HG03575 (cell line): ENCODE data around the gene RAD51B.

ENCODE experiments used
- ATAC-seq: cut with Tn5 transposase; IDR thresholded peaks from one replicate; pipeline ENCODE4 v1.9.1; 2021; ENCODE audit not compliant: unreplicated experiment, insufficient number of reproducible peaks, low FRiP score; ENCODE audit errors: extremely low read depth

The RAD51B gene

DNA sequence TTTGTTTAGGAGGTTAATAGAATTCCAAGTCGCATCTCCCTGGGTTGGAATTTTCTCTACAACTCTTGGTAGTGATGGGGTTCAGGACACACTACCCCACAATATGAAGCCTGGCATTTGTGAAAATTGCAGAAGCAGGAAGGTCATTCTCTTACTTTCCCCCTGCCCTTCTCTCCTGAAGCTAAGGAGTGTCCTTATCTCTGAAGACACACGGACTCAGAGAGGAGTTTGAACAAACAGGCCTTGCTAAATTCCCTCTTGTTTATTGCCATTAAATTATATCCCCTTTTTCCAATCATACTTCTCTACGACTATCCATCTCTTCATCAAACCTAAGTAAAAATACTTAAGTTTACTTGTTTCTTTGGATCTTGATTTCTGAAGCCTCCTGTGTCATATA, 443.0 kb downstream of the RAD51B start:
- ATAC-seq = no peak

DNA sequence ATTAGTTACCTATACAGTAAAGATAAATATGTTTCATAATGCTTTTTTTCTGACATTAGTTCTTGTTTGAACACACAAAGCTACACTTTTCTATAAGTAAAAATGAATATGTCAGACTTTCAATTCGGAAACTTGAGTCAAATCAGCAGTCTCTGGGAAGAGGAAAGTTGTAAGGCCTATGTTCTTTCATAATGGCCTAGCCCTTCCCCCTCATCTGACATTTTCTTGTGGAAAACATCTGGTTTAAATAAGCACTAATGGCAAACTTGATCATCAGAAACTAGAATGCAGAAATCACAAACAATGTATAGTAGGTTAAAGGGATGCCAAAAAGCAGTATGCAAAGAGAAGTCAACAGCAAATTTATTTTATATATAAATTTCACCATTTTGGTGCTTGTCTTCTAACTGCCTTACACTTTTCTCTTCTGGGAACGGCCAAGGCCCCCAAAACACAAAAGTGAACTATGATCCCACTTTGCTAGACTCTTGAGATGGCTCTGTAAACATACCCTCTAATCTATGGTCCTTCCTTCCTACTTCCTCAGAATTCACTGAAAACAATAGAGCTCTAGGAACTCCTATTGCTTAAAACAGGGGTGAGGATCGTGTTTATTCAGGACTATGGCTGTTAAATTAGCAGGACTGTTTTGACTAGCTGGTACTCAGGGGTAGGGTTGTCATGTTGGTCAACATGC, 444.1 kb downstream of the RAD51B start:
- no peak for ATAC-seq

DNA sequence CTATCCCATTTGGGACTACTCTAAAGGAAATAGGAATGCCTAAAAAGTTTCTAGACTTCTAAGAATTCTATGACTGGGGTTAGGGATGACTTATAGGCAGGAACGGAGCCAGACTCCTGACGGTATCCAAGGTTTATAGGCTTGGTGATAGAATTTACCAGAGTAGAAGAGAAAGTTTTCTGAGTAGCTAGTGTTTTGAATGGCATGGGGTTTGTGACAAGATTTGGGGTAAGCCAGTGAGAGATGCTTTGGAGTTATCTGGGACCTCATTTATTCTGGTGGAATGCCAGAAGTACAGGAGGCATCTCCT, 444.6 kb downstream of the RAD51B start:
- ATAC-seq = no peak

DNA sequence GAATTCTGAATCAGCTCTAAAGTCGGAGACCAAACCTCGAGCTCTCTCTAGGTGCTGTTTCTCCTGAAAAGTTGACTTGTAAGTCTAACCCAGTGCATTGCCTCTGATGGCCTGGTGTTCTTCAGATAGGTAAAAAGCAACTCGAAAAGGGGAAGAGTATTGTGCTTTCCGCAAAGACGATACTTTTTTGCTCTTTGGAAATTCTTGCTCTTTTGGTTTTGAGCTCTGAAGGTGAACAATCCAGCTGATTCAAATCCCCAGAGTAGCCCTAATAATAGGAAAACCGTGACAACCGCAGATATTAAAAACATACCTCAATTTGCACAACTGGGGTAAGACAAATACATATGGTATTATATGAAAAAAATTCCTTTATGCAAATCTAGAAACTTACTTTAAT, 447.4 kb downstream of the RAD51B start:
- no peak for ATAC-seq

DNA sequence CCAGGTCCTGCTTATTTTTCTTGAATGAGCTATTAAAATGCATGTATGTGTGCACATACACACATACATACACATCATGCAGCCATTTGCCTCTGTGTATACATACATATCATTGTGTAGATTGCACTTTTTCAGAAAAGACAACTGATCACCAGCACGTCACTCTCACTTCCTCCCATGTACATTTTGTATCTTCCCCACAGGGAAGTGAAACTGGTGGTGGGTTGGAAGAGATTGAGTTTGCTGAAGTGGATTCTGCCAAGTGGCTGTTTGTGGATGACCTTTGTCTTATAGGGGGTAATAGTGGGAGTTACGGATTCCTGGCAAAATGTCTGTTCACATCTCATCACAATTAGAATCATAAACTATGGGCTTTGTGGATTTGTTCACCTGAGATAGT, 448.6 kb downstream of the RAD51B start:
- ATAC-seq = no peak

DNA sequence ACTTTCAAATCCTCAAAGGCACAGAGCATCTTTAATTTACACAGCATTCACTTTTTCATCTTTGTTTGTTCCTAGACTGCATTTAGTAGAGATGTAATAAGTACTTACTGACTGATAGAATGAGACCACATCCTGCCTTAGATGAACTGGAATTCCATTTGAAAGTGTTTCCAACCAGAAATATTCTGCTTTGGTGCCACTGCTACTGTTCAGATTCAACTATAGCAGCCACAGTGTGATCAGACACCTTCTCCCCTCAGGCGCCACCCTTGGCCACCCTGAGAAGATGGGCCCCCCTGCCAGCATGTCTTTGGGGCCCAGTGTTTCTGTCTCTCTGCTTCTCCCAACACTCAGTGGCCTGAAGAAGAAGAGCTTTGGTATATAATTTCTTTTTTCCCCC, 449.1 kb downstream of the RAD51B start:
- no peak for ATAC-seq

DNA sequence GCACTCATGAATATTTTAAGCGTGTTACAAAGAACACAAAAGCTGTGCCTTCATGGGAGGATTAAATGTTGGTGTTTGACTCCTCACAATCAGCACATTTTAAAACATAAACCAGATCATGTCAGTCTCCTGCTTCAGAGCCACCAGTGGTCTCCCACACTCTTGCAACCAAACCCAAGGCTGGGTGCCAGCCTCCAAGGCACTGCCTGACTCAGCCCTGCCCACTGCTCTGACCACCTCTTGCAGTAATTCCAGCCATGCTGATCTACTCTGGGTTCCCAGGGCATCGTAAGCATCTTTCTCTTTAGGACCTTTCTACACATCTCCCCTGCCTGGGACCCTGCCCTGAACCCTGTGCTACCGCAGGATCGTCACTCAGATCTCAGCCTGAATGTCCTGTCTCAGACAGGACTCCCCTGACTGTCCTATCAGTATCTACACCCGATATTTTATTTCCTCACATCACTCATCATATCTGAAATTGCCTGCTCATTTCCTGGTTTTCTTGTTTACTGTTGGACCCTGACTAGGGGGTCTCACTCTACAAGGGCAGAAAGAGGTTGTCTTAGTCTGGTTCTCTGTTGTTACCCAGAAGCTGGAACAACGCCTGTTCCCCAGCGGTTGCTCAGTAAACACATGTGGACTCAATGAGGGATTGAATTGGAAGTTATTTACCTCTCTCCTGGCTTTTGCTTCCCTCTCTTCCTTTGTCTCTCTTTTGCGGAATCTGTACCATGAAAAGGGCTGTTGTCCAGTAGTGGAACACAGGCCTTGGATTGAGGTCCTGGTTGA, 449.8 kb downstream of the RAD51B start:
- ATAC-seq = no peak

DNA sequence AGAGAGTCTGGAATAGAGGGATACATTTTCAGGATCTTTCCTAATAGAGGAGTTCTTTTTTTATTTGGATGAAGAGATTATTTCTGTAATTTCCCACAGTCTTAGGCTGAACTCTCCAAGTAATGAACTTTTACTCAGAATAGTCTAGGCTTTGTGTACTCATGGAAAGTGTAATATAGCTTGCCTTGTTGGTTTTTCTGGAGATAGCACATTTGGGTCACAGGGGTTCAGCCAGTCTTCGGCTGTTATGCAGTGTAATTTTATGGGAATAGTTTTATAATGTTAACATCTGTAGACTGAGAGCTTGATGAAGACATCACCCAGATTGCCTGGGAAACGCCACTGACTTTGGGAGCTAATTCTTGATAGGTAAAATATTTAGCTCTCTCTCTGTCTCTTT, 450.8 kb downstream of the RAD51B start:
- no peak for ATAC-seq

DNA sequence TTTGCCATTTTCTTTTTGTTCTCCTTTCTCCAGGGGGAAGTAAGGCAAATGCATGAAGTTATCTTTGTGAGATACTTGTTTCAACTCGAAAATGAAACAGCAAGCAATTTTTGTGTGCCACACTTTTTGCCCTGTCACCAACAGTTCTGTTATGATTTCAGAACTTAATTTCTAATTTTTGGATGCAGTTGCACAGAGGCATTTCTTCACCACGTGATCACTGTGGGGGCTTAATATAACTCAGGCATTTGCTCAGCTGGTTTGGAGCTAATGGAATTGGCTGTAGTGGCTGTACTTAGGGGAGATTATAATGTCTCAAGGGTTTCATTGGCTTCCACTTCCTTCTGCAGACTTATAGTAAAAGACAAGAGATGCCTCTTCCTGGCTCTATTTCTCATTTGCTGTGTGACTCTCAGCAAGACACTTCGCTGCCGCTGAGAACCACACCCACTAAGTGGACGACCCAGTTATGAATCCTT, 452.4 kb downstream of the RAD51B start:
- no peak for ATAC-seq

DNA sequence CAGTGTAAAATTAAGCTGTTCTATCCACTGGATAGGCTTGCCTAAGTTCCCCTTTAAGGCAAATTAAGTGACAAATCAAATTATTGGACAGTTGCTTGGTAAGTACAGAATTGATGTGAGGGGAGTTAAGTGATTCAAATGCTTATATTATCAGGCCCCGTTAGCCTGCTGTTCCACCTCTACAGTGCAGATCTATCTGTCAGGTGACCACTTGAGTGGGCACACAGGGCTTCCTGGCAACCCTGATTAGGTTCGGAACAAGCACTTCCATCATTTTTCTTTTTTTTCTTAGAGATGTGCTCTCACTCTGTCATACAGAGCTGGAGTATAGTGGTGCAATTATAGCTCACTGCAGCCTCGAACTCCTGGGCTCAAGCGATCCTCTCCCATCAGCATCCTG, 453.8 kb downstream of the RAD51B start:
- ATAC-seq = no peak

DNA sequence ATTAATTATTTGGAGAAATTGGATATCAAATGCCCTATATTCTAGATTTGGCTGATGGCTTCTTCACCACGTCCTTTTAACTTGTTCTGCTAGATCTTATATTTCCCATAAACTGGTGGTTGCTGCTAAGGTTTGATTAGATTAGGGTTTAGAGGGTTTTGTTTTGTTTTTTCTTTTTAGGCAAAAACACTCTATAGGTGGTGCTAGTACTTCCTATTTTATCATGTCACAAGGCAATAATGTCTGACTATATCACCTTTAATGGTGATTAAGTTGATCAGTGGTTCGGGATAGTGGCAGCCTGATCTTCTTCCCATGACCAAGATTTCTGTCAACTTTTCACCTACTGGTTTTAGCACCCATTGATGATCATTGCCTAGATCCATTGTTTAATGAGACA, 455.1 kb downstream of the RAD51B start:
- no peak for ATAC-seq

DNA sequence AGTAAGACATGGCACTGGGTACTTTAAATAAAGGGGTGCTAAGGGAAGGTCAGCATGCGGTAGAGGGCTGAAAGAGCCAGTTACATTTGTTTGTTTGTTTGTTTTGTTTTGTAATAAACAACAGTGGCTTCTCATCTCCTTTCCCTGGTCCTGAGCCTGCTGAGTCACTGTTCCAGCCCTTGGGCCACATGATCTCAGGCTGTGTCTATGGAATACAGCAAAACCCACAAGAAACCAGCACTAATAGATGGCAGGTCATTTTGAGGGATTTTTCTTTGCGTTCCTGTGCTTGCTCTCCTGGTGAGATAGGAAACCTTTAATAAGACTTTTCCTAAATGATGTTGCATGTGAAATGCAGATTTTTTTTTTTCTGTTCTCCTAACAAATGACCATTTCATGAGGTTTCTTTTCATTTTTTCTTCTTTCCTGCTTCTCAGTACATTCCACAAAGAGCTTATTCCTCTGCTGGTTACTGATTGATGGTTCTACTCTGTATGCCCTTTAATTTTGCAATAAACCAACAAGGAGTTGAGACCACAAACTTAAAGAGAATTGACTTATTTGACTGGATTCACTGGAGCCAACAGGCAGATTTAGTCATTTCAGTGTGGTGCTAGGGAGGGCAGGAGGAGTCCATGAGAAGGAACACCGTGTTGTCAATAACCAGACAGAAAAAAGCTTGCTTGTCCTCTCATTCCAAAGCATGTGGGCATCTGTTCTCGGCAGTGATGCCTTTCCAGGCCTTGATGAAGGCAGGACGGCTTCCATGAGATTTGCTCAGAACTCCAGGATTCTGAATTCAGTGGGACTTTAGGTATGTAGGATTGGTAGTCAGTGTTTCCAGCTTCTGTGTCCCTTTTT, 459.2 kb downstream of the RAD51B start:
- no peak for ATAC-seq

DNA sequence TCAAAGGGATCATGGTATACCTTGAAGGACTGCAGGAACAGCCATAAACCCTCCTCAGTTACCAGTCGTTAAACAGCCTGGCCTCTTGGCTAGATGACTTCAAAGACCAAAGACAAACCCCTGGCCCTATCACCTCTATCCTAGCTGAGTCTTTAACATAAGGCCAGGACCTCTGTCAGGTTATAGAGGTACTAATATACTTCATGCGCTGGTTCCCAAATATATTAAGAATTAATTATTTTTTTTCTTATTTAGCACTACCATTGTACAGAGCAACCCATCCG, 459.8 kb downstream of the RAD51B start:
- no peak for ATAC-seq

DNA sequence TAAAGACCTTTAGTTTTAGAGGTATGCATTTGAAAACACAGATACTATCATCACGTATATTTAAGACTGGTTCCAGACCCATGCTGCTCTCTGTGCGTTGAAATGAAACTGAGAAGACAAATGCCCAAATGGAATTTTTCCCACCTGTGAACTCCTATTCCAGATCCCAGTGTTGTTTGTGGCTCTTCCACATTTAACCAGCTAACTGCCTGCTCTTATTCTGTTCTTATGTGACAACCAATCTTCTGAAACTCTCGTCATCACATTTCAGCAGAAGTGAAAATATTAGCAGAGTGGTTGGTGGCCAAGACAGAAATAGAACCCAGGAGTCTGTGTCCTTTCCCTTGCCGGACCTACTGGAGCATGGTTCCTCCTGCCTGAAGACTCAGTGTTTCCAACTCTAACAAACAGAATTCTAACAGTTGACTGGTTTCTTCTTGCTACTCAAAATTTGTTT, 460.2 kb downstream of the RAD51B start:
- ATAC-seq = no peak

DNA sequence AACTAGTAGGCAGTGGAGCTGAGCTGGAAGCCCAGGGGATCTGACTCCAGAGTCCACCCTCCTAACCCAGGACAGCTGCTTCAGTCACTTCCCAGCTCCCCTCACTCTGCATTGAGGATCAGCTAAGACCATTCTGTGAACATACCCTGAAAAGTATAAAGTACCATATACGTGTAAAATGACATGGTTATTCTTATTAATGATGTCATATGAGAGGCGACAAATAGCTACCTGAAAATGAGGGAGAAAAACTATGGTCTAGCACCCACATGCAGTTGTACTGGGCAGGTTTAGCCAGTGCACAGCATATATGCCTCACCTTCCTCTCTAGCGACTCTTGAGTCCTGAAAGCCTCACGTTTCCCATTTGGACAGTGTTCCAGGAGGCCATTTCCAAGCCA, 461.9 kb downstream of the RAD51B start:
- ATAC-seq = no peak

DNA sequence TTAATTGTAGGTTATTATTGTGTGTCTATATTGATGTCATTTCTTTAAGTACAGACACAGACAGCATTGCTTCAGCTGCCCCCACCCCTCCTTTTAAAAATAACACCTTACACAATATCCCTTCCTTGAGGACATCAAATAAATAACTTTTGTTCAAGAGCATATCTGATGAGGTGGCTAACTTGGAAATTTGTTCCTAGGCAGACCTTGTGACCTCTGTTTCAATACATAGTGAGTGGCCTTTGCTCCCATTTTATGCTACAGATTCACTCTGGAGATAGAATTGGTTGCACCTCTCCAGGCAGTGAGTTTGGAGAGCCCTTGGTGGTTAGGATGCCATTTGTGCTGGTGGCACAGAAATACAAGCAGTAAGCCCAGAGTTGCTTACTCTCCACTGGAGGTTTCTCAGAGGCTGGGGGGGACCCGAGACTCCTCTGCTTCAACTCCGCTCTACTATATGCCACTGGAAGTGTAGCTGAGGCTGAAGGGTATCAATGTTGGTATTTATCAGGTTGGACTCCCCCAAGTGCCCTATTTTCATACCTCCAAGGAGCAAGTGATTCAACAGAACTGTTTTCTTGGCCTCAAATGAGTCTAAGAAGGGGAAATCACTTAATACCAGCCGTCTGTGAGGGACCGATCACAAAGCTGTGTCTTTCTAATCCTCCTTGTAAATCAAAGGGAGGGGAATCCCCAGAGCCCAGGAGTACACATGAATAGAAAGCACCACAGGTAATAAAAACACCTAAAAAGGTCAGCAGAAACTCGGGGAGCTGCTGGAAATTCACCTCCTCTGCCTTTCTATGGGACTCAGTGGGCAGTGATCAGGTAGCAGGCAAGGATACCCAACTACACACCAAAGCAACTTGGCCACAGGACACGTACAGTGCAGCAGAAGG, 463.1 kb downstream of the RAD51B start:
- ATAC-seq = no peak

DNA sequence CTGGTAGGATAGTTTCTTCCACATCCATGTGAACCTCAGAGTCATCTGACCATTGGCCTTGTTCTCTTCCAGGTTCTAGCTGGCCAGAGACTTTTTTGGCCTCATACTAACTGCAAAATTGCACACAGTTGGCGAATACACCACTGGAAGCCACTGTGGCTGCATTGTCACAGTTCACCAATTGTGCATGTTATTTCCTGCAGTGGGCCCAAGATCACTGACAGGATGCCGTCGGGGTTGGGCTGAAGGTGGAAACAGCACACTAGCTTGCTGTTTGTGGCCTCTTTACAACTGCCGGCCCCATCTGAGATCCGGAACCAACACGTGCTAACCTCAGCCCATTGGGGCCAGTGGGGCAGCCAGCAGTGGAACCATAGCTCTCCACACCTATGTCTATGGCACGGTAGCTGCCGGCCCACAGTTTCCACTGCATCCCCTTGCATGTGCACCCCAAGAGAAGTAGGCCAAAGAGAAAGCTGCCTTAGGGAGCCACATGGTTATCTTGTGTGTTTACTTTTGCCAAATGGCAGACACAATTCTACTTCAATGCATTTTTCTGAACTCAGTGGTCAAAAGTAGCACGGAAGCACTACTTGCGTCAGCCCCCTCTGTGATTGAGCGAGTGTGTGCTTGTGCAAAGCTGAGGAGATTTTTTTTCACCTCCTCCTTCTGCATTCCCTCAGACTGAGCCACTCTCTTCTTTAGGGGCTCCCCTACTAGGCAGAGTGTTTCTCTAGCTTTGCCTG, 464.0 kb downstream of the RAD51B start:
- ATAC-seq = no peak

DNA sequence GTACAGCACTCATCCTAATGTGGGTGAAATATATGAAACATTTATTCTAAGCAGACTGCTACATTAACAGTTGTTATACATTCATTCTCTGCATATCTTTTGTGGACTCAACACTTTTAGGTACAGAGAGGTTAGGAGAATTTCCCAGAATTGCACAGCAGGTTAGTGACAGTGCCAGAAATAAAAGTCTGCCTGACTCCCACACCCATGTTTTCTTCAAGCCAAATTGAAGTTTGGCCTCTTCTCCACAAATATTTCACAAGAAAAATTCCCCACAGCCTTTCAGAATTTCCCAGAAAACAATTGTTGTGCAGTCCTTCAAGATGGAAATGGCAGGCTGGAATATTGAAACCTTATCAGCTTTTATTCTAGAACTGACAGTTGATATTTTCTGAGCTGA, 464.8 kb downstream of the RAD51B start:
- ATAC-seq = no peak
